Lower lobe of right lung (tissue), 2 donors: ENCODE results near the gene HTR1D. TPM values are rescaled to one million over a fixed set of nuclear protein-coding genes. Genes with fewer than 3 reads are reported as not detected.

ENCODE experiments used
- ATAC-seq, 2 donors: fragments of 200-7000 bp; cut with Tn5 transposase; one replicate each; pipeline ENCODE4 v1.9.1; 2020 to 2022; ENCODE audit warnings: mild to moderate bottlenecking in 2 of 2, moderate library complexity in 2 of 2
- DNase-seq: peaks from one replicate; pipeline ENCODE4 v3.0.0-alpha.2; 2020
- H3K27ac ChIP-seq: fragments of 200-600 bp; one replicate; pipeline ENCODE4 v1.8.0; 2022
- H3K27me3 ChIP-seq: fragments of 200-600 bp; one replicate; pipeline ENCODE4 v1.8.0; 2022; ENCODE audit warnings: low read depth
- H3K36me3 ChIP-seq: fragments of 200-600 bp; one replicate; pipeline ENCODE4 v1.8.0; 2022; ENCODE audit warnings: mild to moderate bottlenecking
- H3K4me1 ChIP-seq: fragments of 200-600 bp; one replicate; pipeline ENCODE4 v1.8.0; 2022
- H3K4me3 ChIP-seq: fragments of 200-600 bp; one replicate; pipeline ENCODE4 v1.8.0; 2022; ENCODE audit warnings: mild to moderate bottlenecking
- H3K9me3 ChIP-seq: fragments of 200-600 bp; one replicate; pipeline ENCODE4 v1.8.0; 2022
- CTCF ChIP-seq: fragments of 200-600 bp; IDR thresholded peaks from one replicate; pipeline ENCODE4 v1.8.0; 2022; ENCODE audit warnings: antibody characterized with exemption, mild to moderate bottlenecking
- intact Hi-C: fragments of 100-400 bp; cut with DNase I; formaldehyde crosslinking; loops from one replicate; pipeline ENCODE4 v1.11.0; 2022
- total RNA-seq: library from RNA; stranded (reverse); fragmentation: NEBNext Ultra II Directional; extraction: Animal tissue kit (Norgen Biotek cat#: 25700); gene quantifications from one replicate; pipeline ENCODE4 v1.2.1, GENCODE V29; 2021
- donor health status: DM: no; HTN: yes; CAD: no; lungs with severe emphysema.

Gene HTR1D
- total RNA-seq, 1 donor from 2014 or later, result 1.1 TPM

- TF ChIP-seq CTCF, result no peak
- Histone ChIP-seq H3K27me3 (no peaks in the 10 kb centered on the region), H3K4me3 (no peak overlapping the region), H3K27ac (no peak overlapping the region), H3K9me3 (no peaks in the 10 kb centered on the region), H3K36me3 (no peaks in the 10 kb centered on the region), H3K4me1 (peaks cover 7% of the 10 kb centered on the region)
- intact Hi-C loops, result no loop called here
- ATAC-seq (no peak), DNase-seq (no peak)
Observed at GRCh38 chr1:23150125-23150524, 67.2 kb downstream of the HTR1D start.

DNA sequence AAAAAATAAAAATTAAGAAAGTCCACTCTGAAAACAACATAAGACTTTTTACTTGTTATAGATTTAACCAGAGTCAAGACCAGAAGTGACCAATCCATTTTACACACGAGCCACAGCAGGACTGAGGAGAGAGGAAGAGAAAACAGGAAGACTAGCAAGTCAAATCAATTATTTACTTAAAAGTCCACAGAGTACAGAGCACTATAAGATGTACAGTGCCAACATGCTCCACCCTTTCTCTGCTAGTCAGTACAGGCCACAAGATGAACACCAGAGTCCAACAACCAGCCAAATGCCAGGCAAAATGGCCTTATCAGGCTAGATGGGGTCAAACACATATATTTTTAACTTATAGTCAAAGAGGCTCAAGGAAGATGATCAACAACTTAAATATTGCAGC is 68.2 kb downstream of the HTR1D start:
- intact Hi-C loops, result no loop called here
- H3K4me3 ChIP-seq, result no peak overlapping the region
- no peaks in the 10 kb centered on the region for H3K36me3 ChIP-seq
- DNase-seq (no peak), ATAC-seq (no peak)
- H3K9me3 ChIP-seq, result no peaks in the 10 kb centered on the region
- H3K27ac ChIP-seq, result no peak overlapping the region
- TF ChIP-seq CTCF, result no peak
- no peaks in the 10 kb centered on the region for H3K27me3 ChIP-seq
- peaks cover 4% of the 10 kb centered on the region for H3K4me1 ChIP-seq

GRCh38 chr1:23148084-23148483 is 69.2 kb downstream of the HTR1D start:
- Histone ChIP-seq H3K36me3 (no peaks in the 10 kb centered on the region), H3K4me3 (no peak overlapping the region), H3K27me3 (no peaks in the 10 kb centered on the region), H3K9me3 (no peaks in the 10 kb centered on the region), H3K4me1 (peaks cover 4% of the 10 kb centered on the region), H3K27ac (no peak overlapping the region)
- DNase-seq (no peak), ATAC-seq (no peak)
- intact Hi-C loops, result no loop called here
- TF ChIP-seq CTCF, result no peak

Other genes starting within 250 kb of the HTR1D start
- gene LACTBL1, start 244.6 kb downstream of the HTR1D start, total RNA-seq, result not detected
- not detected for gene TEX46, start 201.7 kb downstream of the HTR1D start, total RNA-seq
- gene KDM1A, start 198.0 kb downstream of the HTR1D start, total RNA-seq, result 38.6 TPM
- 32.5 TPM for gene LUZP1, start 48.6 kb downstream of the HTR1D start, total RNA-seq
- gene HNRNPR, start 126.8 kb upstream of the HTR1D start, total RNA-seq, result 84.9 TPM
- gene ZNF436, start 152.3 kb upstream of the HTR1D start, total RNA-seq, result 11.6 TPM
- 41.9 TPM for gene TCEA3, start 207.2 kb upstream of the HTR1D start, total RNA-seq